H9 (cell line): Measurements from ENCODE around the gene ANXA8L1. TPM values are rescaled to one million over a fixed set of nuclear protein-coding genes. Genes with fewer than 3 reads are reported as not detected.
A peak's percentile ranks its signal among the peaks of the same experiment; 100 is the strongest.

ENCODE experiments used
- DNase-seq: peaks from one replicate; pipeline ENCODE4 v3.0.0-alpha.2; 2017
- H2AFZ ChIP-seq: one replicate; pipeline ENCODE4 v1.6.1; 2013; ENCODE audit warnings: mild to moderate bottlenecking, low read length, control low read depth, moderate library complexity
- H2AK5ac ChIP-seq: 2 replicates; pipeline ENCODE4 v1.6.1; 2013; ENCODE audit warnings: low read length, control low read depth, mixed read lengths; ENCODE audit not compliant: insufficient read length
- H2BK120ac ChIP-seq: one replicate; pipeline ENCODE4 v1.6.1; 2013; ENCODE audit warnings: low read depth, mild to moderate bottlenecking, low read length, control low read depth, inconsistent platforms; ENCODE audit not compliant: poor library complexity, severe bottlenecking
- H2BK12ac ChIP-seq: 2 replicates; pipeline ENCODE4 v1.6.1; 2013; ENCODE audit warnings: low read length, control low read depth, mixed read lengths, low read depth; ENCODE audit not compliant: insufficient read length
- H2BK15ac ChIP-seq: 2 replicates; pipeline ENCODE4 v1.6.1; 2013; ENCODE audit warnings: low read depth, low read length, control low read depth
- H2BK20ac ChIP-seq: one replicate; pipeline ENCODE4 v1.6.1; 2013; ENCODE audit warnings: low read depth, mild to moderate bottlenecking, low read length, control low read depth, inconsistent platforms; ENCODE audit not compliant: poor library complexity, severe bottlenecking
- H2BK5ac ChIP-seq: 2 replicates; pipeline ENCODE4 v1.6.1; 2013; ENCODE audit warnings: low read length, control low read depth, mixed read lengths; ENCODE audit not compliant: insufficient read length
- H3K14ac ChIP-seq: 2 replicates; pipeline ENCODE4 v1.6.1; 2013; ENCODE audit warnings: low read length, control low read depth; ENCODE audit not compliant: insufficient read depth
- H3K18ac ChIP-seq: 2 replicates; pipeline ENCODE4 v1.6.1; 2013; ENCODE audit warnings: low read depth, mild to moderate bottlenecking, mixed read lengths, low read length, control low read depth; ENCODE audit not compliant: insufficient read length
- H3K23ac ChIP-seq: 2 replicates; pipeline ENCODE4 v1.6.1; 2013; ENCODE audit warnings: low read length, control low read depth, mixed read lengths, low read depth; ENCODE audit not compliant: insufficient read length
- H3K23me2 ChIP-seq: 2 replicates; pipeline ENCODE4 v1.6.1; 2013; ENCODE audit warnings: low read depth, mild to moderate bottlenecking, mixed read lengths, low read length, control low read depth; ENCODE audit not compliant: insufficient read length, poor library complexity, severe bottlenecking
- H3K27ac ChIP-seq: 2 replicates; pipeline ENCODE4 v1.5.1; 2013; ENCODE audit warnings: low read length, control low read depth, mixed read lengths, low read depth; ENCODE audit not compliant: insufficient read length
- H3K27me3 ChIP-seq: 2 replicates; pipeline ENCODE4 v1.6.1; 2013; ENCODE audit warnings: low read length, control low read depth, inconsistent platforms; ENCODE audit not compliant: insufficient read depth
- H3K4ac ChIP-seq: 2 replicates; pipeline ENCODE4 v1.6.1; 2013; ENCODE audit warnings: low read depth, mild to moderate bottlenecking, control low read depth, inconsistent platforms, low read length, moderate library complexity
- H3K4me1 ChIP-seq: 2 replicates; pipeline ENCODE4 v1.6.1; 2013; ENCODE audit warnings: low read length, control low read depth, inconsistent platforms; ENCODE audit not compliant: insufficient read depth
- H3K4me2 ChIP-seq: 2 replicates; pipeline ENCODE4 v1.6.1; 2013; ENCODE audit warnings: low read length, control low read depth, mixed read lengths; ENCODE audit not compliant: insufficient read length, insufficient read depth
- H3K56ac ChIP-seq: 2 replicates; pipeline ENCODE4 v1.6.1; 2013; ENCODE audit warnings: low read depth, mild to moderate bottlenecking, mixed read lengths, low read length, control low read depth; ENCODE audit not compliant: insufficient read length
- H3K79me1 ChIP-seq: 2 replicates; pipeline ENCODE4 v1.6.1; 2013; ENCODE audit warnings: low read depth, mild to moderate bottlenecking, moderate library complexity, low read length, control low read depth, inconsistent platforms; ENCODE audit not compliant: insufficient read depth, poor library complexity, severe bottlenecking
- H3K79me2 ChIP-seq: 2 replicates; pipeline ENCODE4 v1.6.1; 2013; ENCODE audit warnings: low read length, control low read depth, inconsistent platforms; ENCODE audit not compliant: insufficient read depth
- H3K9ac ChIP-seq: 2 replicates; pipeline ENCODE4 v1.6.1; 2013; ENCODE audit warnings: low read length, control low read depth, mixed read lengths; ENCODE audit not compliant: insufficient read length; ENCODE audit errors: extremely low read depth
- H3K9me3 ChIP-seq: one replicate; pipeline ENCODE4 v1.6.1; 2013; ENCODE audit warnings: low read depth, low read length, inconsistent platforms; ENCODE audit not compliant: control insufficient read depth
- H3T11ph ChIP-seq: one replicate; pipeline ENCODE4 v1.6.1; 2013; ENCODE audit warnings: mild to moderate bottlenecking, low read length, control low read depth, inconsistent platforms
- H4K20me1 ChIP-seq: one replicate; pipeline ENCODE4 v1.6.1; 2013; ENCODE audit not compliant: control insufficient read depth, insufficient read length, insufficient read depth
- H4K5ac ChIP-seq: 2 replicates; pipeline ENCODE4 v1.6.1; 2013; ENCODE audit warnings: low read depth, mild to moderate bottlenecking, mixed read lengths, low read length, control low read depth; ENCODE audit not compliant: insufficient read length
- H4K8ac ChIP-seq: replicated peaks from 2 replicates; pipeline ENCODE4 v1.6.1; 2013; ENCODE audit warnings: low read length, control low read depth, mixed read lengths, low read depth; ENCODE audit not compliant: insufficient read length
- H4K91ac ChIP-seq: 2 replicates; pipeline ENCODE4 v1.6.1; 2013; ENCODE audit warnings: low read depth, mild to moderate bottlenecking, moderate library complexity, mixed read lengths, low read length, control low read depth; ENCODE audit not compliant: insufficient read length
- H3K27ac Mint-ChIP-seq, 3 experiments: 2 replicates in 2 of 3; 3 replicates in 1 of 3; pipeline ENCODE4 v1.8.0; 2020 to 2021; ENCODE audit warnings: mixed read lengths in 3 of 3, mild to moderate bottlenecking in 1 of 3, moderate library complexity in 1 of 3
- H3K27me3 Mint-ChIP-seq: 2 replicates; pipeline ENCODE4 v1.8.0; 2021; ENCODE audit warnings: low read depth, mild to moderate bottlenecking, moderate library complexity, mixed read lengths
- H3K36me3 Mint-ChIP-seq, 3 experiments: 2 replicates in 2 of 3; 3 replicates in 1 of 3; pipeline ENCODE4 v1.8.0; 2020 to 2021; ENCODE audit warnings: low read depth in 3 of 3, mixed read lengths in 3 of 3; ENCODE audit not compliant: insufficient read depth in 1 of 3
- H3K4me1 Mint-ChIP-seq, 2 experiments: 2 replicates each; pipeline ENCODE4 v1.8.0; 2020; ENCODE audit warnings: mixed read lengths in 2 of 2
- H3K4me3 Mint-ChIP-seq, 2 experiments: 2 replicates in 1 of 2; 3 replicates in 1 of 2; pipeline ENCODE4 v1.8.0; 2020 to 2021; ENCODE audit warnings: mild to moderate bottlenecking in 2 of 2, mixed read lengths in 2 of 2, moderate library complexity in 1 of 2
- H3K9me3 Mint-ChIP-seq, 2 experiments: 2 replicates in 1 of 2; 3 replicates in 1 of 2; pipeline ENCODE4 v1.8.0; 2020; ENCODE audit warnings: mild to moderate bottlenecking in 2 of 2, mixed read lengths in 2 of 2, moderate library complexity in 1 of 2
- CTCF ChIP-seq: fragments of 200-600 bp; sonication (generic); conservative IDR thresholded peaks from 3 replicates; pipeline ENCODE4 v1.8.0; 2021; ENCODE audit warnings: antibody characterized with exemption, mild to moderate bottlenecking
- WGBS: extraction: QIAGEN DNeasy Blood & Tissue Kit; methylation state at CpG from one replicate; pipeline ENCODE4 v1.1.7; 2013; ENCODE audit warnings: missing lambda C conversion rate, low lambda C conversion rate, mixed read lengths; ENCODE audit not compliant: insufficient read length; ENCODE audit errors: extremely low coverage; 5-methylcytosine and 5-hydroxymethylcytosine counted together
- total RNA-seq: library from RNA; stranded (reverse); gene quantifications from 2 replicates; pipeline ENCODE4 v1.2.1, GENCODE V29; 2021

The ANXA8L1 gene
- total RNA-seq, 1 experiment from 2014 or later: not detected

- Histone ChIP-seq H4K5ac (no peak overlapping the region), H4K20me1 (no peaks in the 10 kb centered on the region), H2BK20ac (no peak overlapping the region), H3K4ac (no peak overlapping the region), H3K18ac (no peak overlapping the region), H3K14ac (no peak overlapping the region), H2BK15ac (no peak overlapping the region), H3K23me2 (no peaks in the 10 kb centered on the region), H4K8ac (no peak overlapping the region), H3K27me3 (no peaks in the 10 kb centered on the region), H4K91ac (no peak overlapping the region), H2BK120ac (no peak overlapping the region), H3K56ac (no peak overlapping the region), H3K23ac (no peak overlapping the region), H3K4me2 (no peak overlapping the region), H3K9me3 (no peaks in the 10 kb centered on the region), H2AFZ (no peak overlapping the region), H3K27ac (no peak overlapping the region), H3K4me1 (no peaks in the 10 kb centered on the region; the same call in 1 of the 2 replicates), H3K79me1 (no peaks in the 10 kb centered on the region), H2AK5ac (no peak overlapping the region), H2BK5ac (no peak overlapping the region), H3K79me2 (no peaks in the 10 kb centered on the region), H2BK12ac (no peak overlapping the region), H3K9ac (no peak overlapping the region), H3T11ph (no peak overlapping the region)
- Mint-ChIP-seq H3K27ac (no peak overlapping the region), H3K36me3 (no peaks in the 10 kb centered on the region), H3K27me3 (no peaks in the 10 kb centered on the region; the same call in 1 of the 2 replicates), H3K4me1 (peaks cover 13% of the 10 kb centered on the region in 2 experiments), H3K9me3 (no peaks in the 10 kb centered on the region; a peak in 1 of 5 replicates), H3K4me3 (no peak overlapping the region)
- TF ChIP-seq CTCF: no peak
- WGBS: no CpG with 5 or more reads among the region's 9 CpGs
- peak; percentile 14 for DNase-seq
These were observed 46.5 kb upstream of the ANXA8L1 start for GRCh38 chr10:46328853-46329689.
